Fibroblast of the aortic adventitia (primary cell): ENCODE measurements around the gene ACOT6. TPM values are rescaled to one million over a fixed set of nuclear protein-coding genes. Genes with fewer than 3 reads are reported as not detected.
A peak's percentile ranks its signal among the peaks of the same experiment; 100 is the strongest.
"Not testable (repeated sequence)": the region's sequence is repeated elsewhere in the genome, so short reads cannot be mapped to it uniquely, and the experiment has no call there.

Source experiments
- DNase-seq: peaks from one replicate; pipeline ENCODE4 v3.0.0-alpha.2; 2010; ENCODE audit warnings: low read depth
- H3K4me3 ChIP-seq: 2 replicates; pipeline ENCODE4 v1.5.1; 2011; ENCODE audit warnings: low read depth, mild to moderate bottlenecking, control low read depth, low read length, moderate library complexity
- CTCF ChIP-seq: IDR thresholded peaks from 2 replicates; pipeline ENCODE4 v1.5.1; 2011; ENCODE audit warnings: mild to moderate bottlenecking, low read length, control low read depth, inconsistent platforms; ENCODE audit not compliant: insufficient read depth
- total RNA-seq: library from RNA; depleted of rRNA; stranded (reverse); fragments of >200 nt; gene quantifications from 2 replicates; pipeline ENCODE4 v1.2.3, GENCODE V29; 2012; ENCODE audit warnings: low replicate concordance

Gene ACOT6
- total RNA-seq, 1 donor = not detected

GRCh38 chr14:73570913-73571312, 41.4 kb upstream of the ACOT6 start:
- TF ChIP-seq CTCF = peak; percentile 59
- DNase-seq = peak; percentile 30
- not testable (repeated sequence) for H3K4me3 ChIP-seq

- not testable (repeated sequence) for DNase-seq, H3K4me3 ChIP-seq
Observed at GRCh38 chr14:73573034-73573433, 39.3 kb upstream of the ACOT6 start.

- DNase-seq, H3K4me3 ChIP-seq: not testable (repeated sequence)
Observed at GRCh38 chr14:73573740-73574139, 38.6 kb upstream of the ACOT6 start.

GRCh38 chr14:73574251-73574650, 38.1 kb upstream of the ACOT6 start:
- DNase-seq, H3K4me3 ChIP-seq: not testable (repeated sequence)

- no peak overlapping the region for H3K4me3 ChIP-seq
- peak; percentile 19 for DNase-seq
- TF ChIP-seq CTCF = no peak
Observed at GRCh38 chr14:73576391-73576790, 35.9 kb upstream of the ACOT6 start.

GRCh38 chr14:73577214-73577613, 35.1 kb upstream of the ACOT6 start:
- H3K4me3 ChIP-seq, DNase-seq: not testable (repeated sequence)

- not testable (repeated sequence) for H3K4me3 ChIP-seq, DNase-seq
Observed at GRCh38 chr14:73582102-73582979, 30.0 kb upstream of the ACOT6 start.

- no peak for DNase-seq
- no peak for TF ChIP-seq CTCF
- H3K4me3 ChIP-seq = no peak overlapping the region
Observed at GRCh38 chr14:73588695-73589094, 23.6 kb upstream of the ACOT6 start.

- no peak for TF ChIP-seq CTCF
- no peak overlapping the region for H3K4me3 ChIP-seq
- DNase-seq = no peak
Observed at GRCh38 chr14:73589116-73589515, 23.2 kb upstream of the ACOT6 start.

GRCh38 chr14:73590673-73591004, 21.7 kb upstream of the ACOT6 start:
- H3K4me3 ChIP-seq, DNase-seq: not testable (repeated sequence)
